NCI-H1417 treated with DMSO at 0.1 percent for 48 hours (cell line): ENCODE data around the gene ZNF205.

Experiments
- DNase-seq: peaks from one replicate; lab custom pipeline; 2025; lab: John Stamatoyannopoulos, UW

The ZNF205 gene

GRCh38 chr16:3084969-3085670 is 27.3 kb upstream of the ZNF205 start:
- DNase-seq, result no peak

DNA sequence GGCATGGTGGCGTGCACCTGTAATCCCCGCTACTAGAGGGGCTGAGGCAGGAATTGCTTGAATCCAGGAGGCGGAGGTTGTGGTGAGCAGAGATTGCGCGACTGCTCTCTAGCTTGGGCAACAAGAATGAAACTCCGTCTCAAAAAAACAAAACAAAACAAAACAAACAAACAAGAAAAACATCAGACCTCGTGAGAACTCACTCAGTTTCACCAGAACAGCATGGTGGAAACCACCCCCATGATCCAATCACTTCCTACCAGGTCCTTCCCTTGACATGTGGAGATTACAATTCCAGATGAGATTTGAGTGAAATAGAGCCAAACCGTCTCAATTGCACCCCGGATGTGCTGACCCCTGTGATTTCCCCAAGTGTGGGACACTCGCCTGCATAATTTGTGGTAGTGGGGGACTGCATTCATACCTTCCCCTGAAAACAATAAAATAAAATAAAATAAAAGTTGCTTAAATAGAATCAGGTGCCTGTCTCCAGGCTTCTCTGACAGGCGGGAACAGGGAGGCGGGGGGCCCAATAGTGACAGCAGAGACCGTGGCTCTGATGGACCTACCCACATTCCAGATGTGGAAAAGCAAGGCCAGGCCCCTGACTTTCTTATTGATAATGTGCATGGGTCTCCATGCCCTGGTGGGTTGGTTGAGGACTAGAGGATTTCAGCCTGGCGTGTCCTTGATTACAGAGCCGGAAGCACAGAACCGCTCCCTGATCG is 26.4 kb upstream of the ZNF205 start:
- no peak for DNase-seq

GRCh38 chr16:3086596-3087242 is 25.7 kb upstream of the ZNF205 start:
- no peak for DNase-seq

- DNase-seq, result no peak
These were observed 24.8 kb upstream of the ZNF205 start for GRCh38 chr16:3087243-3088235.

DNA sequence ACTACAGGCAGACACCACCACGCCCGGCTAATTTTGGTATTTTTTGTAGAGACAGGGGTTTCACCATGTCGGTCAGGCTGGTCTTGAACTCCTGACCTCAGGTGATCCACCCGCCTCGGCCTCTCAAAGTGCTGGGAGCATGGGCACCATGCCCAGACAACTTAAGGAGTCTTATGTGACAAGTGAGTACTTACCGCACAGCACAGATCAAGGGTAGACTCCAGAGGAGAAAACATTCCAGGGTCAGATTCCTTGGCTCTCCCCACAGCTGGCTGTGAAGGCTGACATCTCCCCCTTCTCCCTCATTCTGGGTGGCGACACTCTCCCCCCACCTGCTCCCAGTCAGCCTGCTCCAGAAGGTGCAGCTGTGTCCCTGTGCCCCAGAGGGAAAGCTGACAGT is 23.9 kb upstream of the ZNF205 start:
- DNase-seq, result no peak

DNA sequence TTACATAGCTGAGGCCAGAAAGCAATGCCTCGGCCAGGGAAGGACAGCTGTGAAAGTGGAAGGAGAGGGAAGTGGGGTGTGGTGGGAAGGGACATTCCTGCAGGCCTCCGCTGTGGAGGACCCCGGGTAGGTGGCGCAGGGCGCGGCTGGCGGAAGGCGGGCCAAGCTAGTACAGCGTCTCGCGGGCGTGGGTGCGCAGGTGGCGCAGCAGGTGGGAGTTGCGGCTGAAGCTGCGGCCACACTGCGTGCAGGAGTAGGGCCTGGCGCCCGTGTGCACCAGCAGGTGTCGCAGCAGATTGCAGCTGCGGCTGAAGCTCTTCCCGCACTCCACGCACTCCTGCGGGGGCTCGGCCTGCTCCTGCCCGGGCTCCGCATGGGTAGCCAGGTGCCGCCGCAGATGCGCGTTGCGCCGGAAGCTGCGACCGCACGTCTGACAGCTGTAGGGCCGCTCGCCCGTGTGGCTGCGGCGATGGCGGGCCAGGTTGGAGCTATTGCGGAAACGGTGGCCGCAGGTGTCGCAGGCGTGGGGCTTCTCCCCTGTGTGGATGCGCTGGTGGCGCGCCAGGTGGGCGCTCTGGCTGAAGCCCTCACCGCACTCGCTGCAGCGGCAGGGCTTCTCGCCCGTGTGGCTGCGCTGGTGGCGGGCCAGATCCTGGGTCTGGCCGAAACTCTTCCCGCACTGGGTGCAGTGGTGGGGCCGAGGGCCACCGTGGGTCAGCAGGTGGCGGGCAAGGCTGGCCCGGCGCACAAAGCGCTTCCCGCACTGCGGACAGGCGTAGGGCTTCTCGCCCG is 23.3 kb upstream of the ZNF205 start:
- no peak for DNase-seq

DNA sequence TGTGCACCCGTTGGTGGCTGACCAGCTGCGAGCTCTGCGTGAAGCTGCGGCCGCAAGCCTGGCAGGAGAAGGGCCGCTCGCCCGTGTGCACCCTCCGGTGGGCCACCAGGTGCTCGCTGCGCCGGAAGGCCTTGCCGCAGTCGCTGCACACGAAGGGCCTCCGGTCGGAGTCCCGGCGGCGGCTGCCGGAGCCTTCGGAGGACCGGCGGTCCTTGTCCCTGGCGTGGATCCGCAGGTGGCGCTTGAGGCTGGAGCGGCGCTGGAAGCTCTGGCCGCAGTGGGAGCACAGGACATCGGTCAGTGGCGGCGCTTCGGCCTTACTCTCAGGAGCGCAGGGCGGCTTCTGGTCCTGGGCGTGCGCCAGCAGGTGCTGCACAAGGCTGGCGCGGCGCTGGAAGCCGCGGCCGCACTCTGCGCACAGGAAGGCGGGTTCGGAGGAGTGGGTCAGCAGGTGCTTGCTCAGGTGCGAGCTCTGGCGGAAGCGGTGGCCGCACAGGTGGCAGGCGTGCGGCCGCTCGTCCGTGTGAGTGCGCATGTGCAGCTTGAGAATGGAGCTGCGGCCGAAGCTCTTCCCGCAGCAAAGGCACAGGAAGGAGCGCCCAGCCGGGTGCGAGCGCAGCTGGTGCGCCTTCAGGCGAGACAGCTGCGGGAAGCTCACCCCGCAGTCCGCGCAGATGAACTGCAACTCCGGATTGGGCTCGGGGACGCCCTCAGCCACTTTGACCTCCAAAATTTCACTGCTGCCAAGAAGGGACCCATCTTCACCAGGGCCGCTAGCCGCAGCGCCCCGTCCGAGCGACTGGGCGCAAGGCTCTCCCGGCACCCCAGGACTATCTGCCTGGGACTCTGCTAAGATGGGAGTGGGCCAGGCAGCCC is 22.4 kb upstream of the ZNF205 start:
- DNase-seq, result peak; percentile 39

DNA sequence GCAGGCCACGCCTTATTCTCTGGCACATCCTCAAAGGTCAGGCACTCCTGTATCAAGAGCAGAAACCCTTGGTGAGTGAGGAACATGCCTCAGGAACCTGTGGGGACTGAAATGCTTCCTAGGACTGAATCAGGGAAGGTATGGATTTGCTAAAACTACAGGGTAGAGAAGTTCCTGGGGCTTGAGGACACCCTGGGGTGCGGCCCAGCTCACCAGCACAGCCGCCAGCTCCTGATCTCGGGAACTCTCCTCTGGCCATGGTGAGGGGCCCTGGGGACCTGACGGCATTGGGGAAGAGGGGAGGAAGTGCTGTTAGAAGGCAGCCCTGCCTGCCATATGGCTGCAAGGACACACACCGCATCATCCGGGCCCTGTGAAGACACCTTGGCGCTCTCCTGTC is 20.8 kb upstream of the ZNF205 start:
- DNase-seq, result no peak

- no peak for DNase-seq
These were observed 19.9 kb upstream of the ZNF205 start for GRCh38 chr16:3092501-3092941.

- DNase-seq, result no peak
These were observed 17.9 kb upstream of the ZNF205 start for GRCh38 chr16:3094289-3095027.

DNA sequence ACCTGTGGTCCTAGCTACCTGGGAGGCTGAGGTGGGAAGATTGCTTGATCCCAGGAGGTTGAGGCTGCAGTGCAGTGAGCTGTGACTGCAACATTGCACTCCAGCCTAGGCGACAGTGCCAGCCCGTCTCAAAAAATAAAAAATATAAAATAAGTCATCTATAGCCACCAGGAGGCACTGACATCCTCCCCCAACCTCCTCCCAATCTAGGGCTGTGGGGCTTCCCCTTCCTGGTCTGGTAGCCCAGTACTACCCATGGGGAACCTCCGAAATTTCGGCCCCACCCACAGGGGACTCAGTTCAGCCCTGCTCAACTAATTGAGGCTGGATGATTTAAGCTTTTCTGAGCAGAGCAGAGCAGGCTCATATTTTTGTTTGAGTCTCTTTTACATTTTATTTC is 16.5 kb upstream of the ZNF205 start:
- DNase-seq, result no peak

DNA sequence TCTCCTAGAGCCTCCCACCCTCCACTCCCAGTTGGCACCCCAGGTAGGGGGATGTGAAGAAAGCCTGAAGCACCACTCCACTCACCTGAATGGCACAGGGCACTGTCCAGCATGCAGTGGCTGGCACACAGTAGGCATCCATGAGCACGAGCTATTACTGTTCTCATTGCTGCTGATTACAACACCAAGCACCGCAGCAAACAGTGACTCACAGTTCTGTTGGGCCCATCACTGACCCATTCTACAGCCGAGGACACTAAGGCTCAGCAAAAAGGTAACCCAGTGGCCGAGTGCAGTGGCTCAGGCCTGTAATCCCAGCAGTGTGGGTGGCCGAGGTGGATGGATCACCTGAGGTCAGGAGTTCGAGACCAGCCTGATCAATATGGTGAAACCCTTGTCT is 16.0 kb upstream of the ZNF205 start:
- no peak for DNase-seq

- no peak for DNase-seq
These were observed 15.1 kb upstream of the ZNF205 start for GRCh38 chr16:3097266-3097665.

DNA sequence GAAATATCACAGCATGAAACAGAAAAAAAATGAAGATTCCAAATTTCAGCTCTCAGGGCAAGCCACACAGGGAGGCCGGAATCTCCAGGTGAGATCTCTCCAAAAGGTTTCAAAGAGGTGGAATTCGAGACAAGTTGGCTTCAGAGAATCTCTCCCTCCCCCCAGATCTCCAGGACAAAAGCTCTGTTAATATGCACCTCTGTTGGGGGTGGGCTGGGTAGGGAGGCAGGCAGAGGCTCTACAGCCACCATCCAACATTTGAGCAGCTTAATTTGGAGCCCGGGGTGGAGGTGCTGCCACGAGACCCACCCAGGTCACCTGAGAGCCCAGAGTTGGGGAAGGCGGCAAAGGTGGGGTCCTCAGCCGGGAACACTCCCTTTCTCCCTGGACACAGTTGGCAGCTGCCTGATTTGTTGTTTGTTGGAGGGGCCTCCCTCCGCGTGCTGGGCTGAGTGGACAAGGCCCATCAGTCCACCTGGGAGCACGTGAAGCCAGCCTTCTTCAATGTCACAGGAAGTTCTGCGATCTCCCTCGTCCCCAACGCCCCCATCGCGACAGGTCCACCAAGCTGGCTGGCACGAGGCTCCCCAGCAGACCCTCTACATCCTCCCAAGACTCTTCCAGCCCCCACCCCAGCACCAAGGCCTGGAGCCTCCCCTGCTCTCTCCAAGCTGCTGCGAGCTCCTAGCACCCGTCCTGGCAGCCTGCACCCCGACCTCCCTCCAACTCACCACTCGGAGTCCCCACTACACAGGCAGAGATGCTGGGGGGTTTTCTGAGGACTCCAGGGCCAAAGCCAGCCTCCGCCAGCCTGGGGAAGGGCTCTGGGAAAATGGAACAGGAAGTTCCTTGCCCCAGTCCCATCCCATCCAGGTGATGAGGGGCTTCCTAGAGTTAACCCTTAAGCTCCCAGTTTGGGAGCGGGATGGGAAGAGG is 13.7 kb upstream of the ZNF205 start, which contains the start of gene ZSCAN10:
ZSCAN10 (minus strand) TSS at position 836 of the 936 bp plus-strand sequence. CDS start 6,357 bp downstream, outside the sequence.
- DNase-seq, result no peak

DNA sequence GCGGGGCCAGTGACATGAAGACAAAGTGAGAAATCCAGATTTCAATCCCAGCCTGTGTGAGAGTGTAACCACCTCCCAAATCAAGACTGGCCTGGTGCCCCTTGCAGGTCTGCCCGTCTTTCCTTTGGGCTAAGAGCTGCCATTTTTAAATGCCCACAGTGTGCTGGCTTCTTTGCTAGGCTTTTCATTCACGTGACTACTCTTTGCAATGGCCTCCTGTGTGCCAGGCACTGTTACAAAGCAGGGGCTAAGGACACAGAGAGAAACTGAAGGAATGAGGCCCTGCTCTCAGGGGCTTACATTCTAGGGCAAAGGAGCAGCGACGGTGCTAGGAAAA is 13.0 kb upstream of the ZNF205 start:
- no peak for DNase-seq

- DNase-seq, result no peak
These were observed 12.5 kb upstream of the ZNF205 start for GRCh38 chr16:3099732-3100499.
